Stimulated activated naive CD8-positive, alpha-beta T cell treated with anti-CD3 and anti-CD28 coated beads, Interleukin-15, Interleukin-2, amounts not matched to agents 100 ng/mL and 50 ng/mL, for 24 hours (primary cell): ENCODE measurements around the gene SHTN1.

Source experiments
- H3K27ac Mint-ChIP-seq: one replicate; pipeline ENCODE4 v1.8.0; 2021; ENCODE audit warnings: mild to moderate bottlenecking, mixed read lengths
- H3K27me3 Mint-ChIP-seq: one replicate; pipeline ENCODE4 v1.8.0; 2021; ENCODE audit warnings: mixed read lengths
- H3K36me3 Mint-ChIP-seq: one replicate; pipeline ENCODE4 v1.8.0; 2021; ENCODE audit warnings: low read depth, mixed read lengths
- H3K4me1 Mint-ChIP-seq: one replicate; pipeline ENCODE4 v1.8.0; 2021; ENCODE audit warnings: low read depth, mixed read lengths
- H3K4me3 Mint-ChIP-seq: one replicate; pipeline ENCODE4 v1.8.0; 2021; ENCODE audit warnings: mild to moderate bottlenecking, mixed read lengths
- H3K9me3 Mint-ChIP-seq: one replicate; pipeline ENCODE4 v1.8.0; 2021; ENCODE audit warnings: mixed read lengths

The SHTN1 gene

GRCh38 chr10:116968331-116968730, 36.7 kb downstream of the SHTN1 start:
- H3K27ac Mint-ChIP-seq: no peak overlapping the region
- H3K27me3 Mint-ChIP-seq: no peaks in the 10 kb centered on the region

DNA sequence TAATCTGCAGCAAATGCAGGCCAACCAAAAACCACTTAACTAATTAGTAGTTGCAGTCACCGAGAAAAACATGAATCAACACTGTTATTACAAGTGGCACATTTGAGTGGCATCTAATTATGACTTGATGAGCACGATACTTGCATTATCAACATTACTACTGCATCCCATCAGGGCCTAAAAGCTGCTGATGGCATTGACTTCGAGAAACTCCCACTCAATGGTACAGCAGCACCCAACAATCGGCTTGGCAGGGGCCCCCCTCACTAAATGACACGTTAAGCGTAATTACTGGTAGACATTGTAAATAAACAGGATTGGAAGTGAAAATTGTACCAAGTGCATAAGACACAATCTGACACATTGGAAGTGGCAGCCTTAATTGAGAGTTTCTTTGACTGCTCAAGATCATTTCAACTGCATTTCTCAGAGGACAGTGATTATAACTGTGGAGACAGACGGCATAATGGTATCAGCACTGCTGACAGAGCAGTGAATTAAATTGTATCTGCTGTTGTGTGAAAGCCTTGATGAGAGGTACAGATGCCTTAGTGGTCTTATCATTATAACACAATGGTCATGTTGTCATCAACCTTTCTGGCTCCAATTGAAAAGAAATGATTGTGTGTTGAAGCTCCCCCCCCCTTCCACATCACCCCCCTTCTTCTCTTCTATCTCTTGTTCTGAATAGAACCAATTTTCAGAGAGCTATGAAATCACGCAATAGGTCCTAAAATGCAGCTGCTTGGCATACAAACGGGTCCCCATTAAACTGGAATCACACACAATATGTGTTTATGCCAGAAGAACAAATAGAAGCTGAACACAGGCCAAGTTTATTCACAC, 43.4 kb downstream of the SHTN1 start:
- Mint-ChIP-seq H3K36me3 (no peaks in the 10 kb centered on the region), H3K4me1 (no peaks in the 10 kb centered on the region), H3K27ac (no peak overlapping the region), H3K9me3 (no peaks in the 10 kb centered on the region), H3K4me3 (no peak overlapping the region), H3K27me3 (no peaks in the 10 kb centered on the region)

More at GRCh38 chr10:116968331-116968730, 36.7 kb downstream of the SHTN1 start:
- Mint-ChIP-seq H3K4me1 (no peaks in the 10 kb centered on the region), H3K4me3 (no peak overlapping the region), H3K36me3 (no peaks in the 10 kb centered on the region), H3K9me3 (no peaks in the 10 kb centered on the region)

GRCh38 chr10:116960066-116960776, 44.8 kb downstream of the SHTN1 start:
- no peaks in the 10 kb centered on the region for H3K36me3 Mint-ChIP-seq
- H3K9me3 Mint-ChIP-seq: no peaks in the 10 kb centered on the region
- no peak overlapping the region for H3K27ac Mint-ChIP-seq
- peaks cover 3% of the 10 kb centered on the region for H3K27me3 Mint-ChIP-seq
- H3K4me1 Mint-ChIP-seq: no peaks in the 10 kb centered on the region
- H3K4me3 Mint-ChIP-seq: no peak overlapping the region

- Mint-ChIP-seq H3K27ac (no peak overlapping the region), H3K4me1 (no peaks in the 10 kb centered on the region)
Observed at GRCh38 chr10:116952729-116953128, 52.3 kb downstream of the SHTN1 start.

GRCh38 chr10:116948530-116948870, 56.5 kb downstream of the SHTN1 start:
- Mint-ChIP-seq H3K4me3 (no peak overlapping the region), H3K9me3 (no peaks in the 10 kb centered on the region), H3K36me3 (no peaks in the 10 kb centered on the region), H3K27ac (no peak overlapping the region), H3K4me1 (no peaks in the 10 kb centered on the region), H3K27me3 (no peaks in the 10 kb centered on the region)

More at GRCh38 chr10:116952729-116953128, 52.3 kb downstream of the SHTN1 start:
- H3K36me3 Mint-ChIP-seq: no peaks in the 10 kb centered on the region
- H3K27me3 Mint-ChIP-seq: peaks cover 3% of the 10 kb centered on the region
- no peaks in the 10 kb centered on the region for H3K9me3 Mint-ChIP-seq
- H3K4me3 Mint-ChIP-seq: no peak overlapping the region

- Mint-ChIP-seq H3K27me3 (no peaks in the 10 kb centered on the region), H3K9me3 (no peaks in the 10 kb centered on the region), H3K4me1 (no peaks in the 10 kb centered on the region), H3K36me3 (no peaks in the 10 kb centered on the region), H3K4me3 (no peak overlapping the region), H3K27ac (no peak overlapping the region)
Observed at GRCh38 chr10:116947841-116948529, 57.0 kb downstream of the SHTN1 start.

DNA sequence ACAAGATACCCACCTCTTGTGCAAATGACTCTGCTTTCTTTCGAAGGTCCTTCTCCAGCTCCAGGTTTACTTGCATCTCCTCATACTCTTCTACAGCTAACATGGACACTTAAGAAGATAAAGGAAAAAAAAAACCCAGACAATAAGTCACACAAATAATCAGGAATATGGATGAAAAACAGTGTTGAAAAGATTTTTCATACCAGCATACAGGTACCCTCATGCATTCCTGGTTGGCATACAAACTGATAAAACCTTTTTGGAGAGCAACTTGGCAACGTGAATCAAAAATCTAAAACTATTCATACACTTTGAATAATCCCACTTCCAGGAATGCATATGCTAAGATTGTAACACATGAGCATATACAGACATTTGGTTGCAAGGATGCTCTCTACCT, 60.1 kb downstream of the SHTN1 start:
- no peaks in the 10 kb centered on the region for H3K27me3 Mint-ChIP-seq
- H3K4me1 Mint-ChIP-seq: no peaks in the 10 kb centered on the region
- H3K27ac Mint-ChIP-seq: no peak overlapping the region
- H3K4me3 Mint-ChIP-seq: no peak overlapping the region
- no peaks in the 10 kb centered on the region for H3K9me3 Mint-ChIP-seq
- H3K36me3 Mint-ChIP-seq: no peaks in the 10 kb centered on the region

- Mint-ChIP-seq H3K27me3 (peaks cover 7% of the 10 kb centered on the region), H3K9me3 (peaks cover 9% of the 10 kb centered on the region), H3K27ac (no peak overlapping the region), H3K36me3 (no peaks in the 10 kb centered on the region), H3K4me3 (no peak overlapping the region), H3K4me1 (no peaks in the 10 kb centered on the region)
Observed at GRCh38 chr10:116931806-116932205, 73.2 kb downstream of the SHTN1 start.

- H3K9me3 Mint-ChIP-seq: no peaks in the 10 kb centered on the region
- no peaks in the 10 kb centered on the region for H3K27me3 Mint-ChIP-seq
- no peaks in the 10 kb centered on the region for H3K36me3 Mint-ChIP-seq
- no peak overlapping the region for H3K4me3 Mint-ChIP-seq
- H3K4me1 Mint-ChIP-seq: no peaks in the 10 kb centered on the region
- no peak overlapping the region for H3K27ac Mint-ChIP-seq
Observed at GRCh38 chr10:116926426-116926825, 78.6 kb downstream of the SHTN1 start.

DNA sequence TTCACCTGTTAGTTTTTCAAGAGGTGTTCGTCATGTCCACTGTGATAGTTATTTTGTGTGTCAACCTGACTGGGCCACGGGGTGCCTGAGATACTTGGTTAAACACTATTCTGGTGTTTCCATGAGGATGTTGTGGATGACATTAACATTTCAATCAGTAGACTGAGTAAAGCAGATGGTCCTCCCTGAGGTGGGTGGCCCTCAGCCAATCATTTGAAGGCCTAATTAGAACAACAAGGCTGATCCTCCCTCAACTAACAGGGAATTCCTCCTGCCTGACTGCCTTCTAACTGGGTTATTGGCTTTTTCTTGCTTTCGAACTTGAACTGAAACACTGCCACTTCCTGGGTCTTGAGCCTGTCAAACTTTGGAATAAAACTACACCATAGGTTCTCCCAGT, 79.9 kb downstream of the SHTN1 start:
- Mint-ChIP-seq H3K4me3 (no peak overlapping the region), H3K27ac (no peak overlapping the region), H3K27me3 (peaks cover 3% of the 10 kb centered on the region), H3K36me3 (no peaks in the 10 kb centered on the region), H3K9me3 (no peaks in the 10 kb centered on the region), H3K4me1 (no peaks in the 10 kb centered on the region)

- Mint-ChIP-seq H3K9me3 (no peaks in the 10 kb centered on the region), H3K4me1 (no peaks in the 10 kb centered on the region), H3K27ac (no peak overlapping the region), H3K36me3 (no peaks in the 10 kb centered on the region), H3K27me3 (peaks cover 3% of the 10 kb centered on the region), H3K4me3 (no peak overlapping the region)
Observed at GRCh38 chr10:116919706-116920105, 85.3 kb downstream of the SHTN1 start.

DNA sequence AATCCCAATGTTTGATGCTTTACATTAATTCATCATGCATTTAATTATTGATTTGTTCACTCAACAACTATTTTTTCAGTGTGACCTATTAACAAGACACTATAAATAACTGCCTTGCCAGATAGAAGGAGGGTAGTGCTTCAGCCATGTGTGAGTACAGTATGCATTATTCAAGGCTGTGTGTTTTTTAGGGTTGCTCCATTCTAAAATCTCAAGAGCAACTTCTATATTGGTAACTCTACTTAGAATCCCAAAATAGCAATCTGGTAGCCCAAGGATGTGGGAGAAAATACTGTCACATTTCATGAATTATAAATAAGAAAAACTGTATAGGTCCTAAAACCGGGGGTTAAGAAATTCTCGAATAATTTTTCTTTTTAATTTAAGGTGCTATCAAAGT, 85.8 kb downstream of the SHTN1 start:
- no peaks in the 10 kb centered on the region for H3K9me3 Mint-ChIP-seq
- H3K27me3 Mint-ChIP-seq: peaks cover 3% of the 10 kb centered on the region

DNA sequence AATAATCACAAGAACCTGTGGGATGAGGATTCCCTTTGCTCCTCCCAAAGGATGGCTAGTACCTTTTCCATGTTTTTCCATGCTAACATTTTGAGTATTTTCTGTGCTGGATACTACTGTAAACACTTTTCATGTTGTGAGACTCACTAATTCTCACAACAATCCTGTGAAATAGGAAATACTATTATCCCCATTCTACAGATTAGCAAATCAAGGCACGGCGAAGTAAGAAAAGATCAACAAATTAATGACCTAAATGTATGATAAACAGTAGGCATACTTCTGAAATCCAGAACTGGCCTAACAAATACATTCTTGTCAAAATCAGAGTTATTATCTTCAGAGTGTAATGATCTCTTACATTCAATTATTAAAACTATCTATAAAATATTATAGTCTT, 86.4 kb downstream of the SHTN1 start:
- H3K27me3 Mint-ChIP-seq: peaks cover 3% of the 10 kb centered on the region
- no peak overlapping the region for H3K4me3 Mint-ChIP-seq
- no peaks in the 10 kb centered on the region for H3K36me3 Mint-ChIP-seq
- H3K4me1 Mint-ChIP-seq: no peaks in the 10 kb centered on the region
- no peak overlapping the region for H3K27ac Mint-ChIP-seq
- H3K9me3 Mint-ChIP-seq: no peaks in the 10 kb centered on the region

More for the DNA sequence above, 85.8 kb downstream of the SHTN1 start:
- Mint-ChIP-seq H3K36me3 (no peaks in the 10 kb centered on the region), H3K4me1 (no peaks in the 10 kb centered on the region), H3K4me3 (no peak overlapping the region), H3K27ac (no peak overlapping the region)

DNA sequence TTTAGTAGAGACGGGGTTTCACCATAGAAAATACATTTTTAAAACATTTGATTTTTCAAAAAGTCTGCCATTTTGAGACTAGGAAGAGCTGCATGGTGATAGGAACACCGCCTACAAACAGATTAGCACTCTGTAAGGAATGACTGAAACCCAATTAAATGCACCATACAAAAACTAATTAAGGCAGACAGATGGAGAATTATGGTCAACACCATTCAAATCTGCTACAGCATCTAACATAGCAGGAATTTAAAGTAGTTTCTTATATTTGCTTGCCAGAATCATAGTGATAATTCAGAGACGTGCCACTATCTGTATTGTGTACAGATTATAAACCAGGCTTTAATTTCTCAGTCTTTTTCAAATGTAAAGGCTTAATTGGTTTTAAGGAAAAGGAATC, 87.5 kb downstream of the SHTN1 start:
- H3K27me3 Mint-ChIP-seq: peaks cover 3% of the 10 kb centered on the region
- H3K4me1 Mint-ChIP-seq: no peaks in the 10 kb centered on the region
- no peaks in the 10 kb centered on the region for H3K36me3 Mint-ChIP-seq
- no peak overlapping the region for H3K27ac Mint-ChIP-seq
- no peak overlapping the region for H3K4me3 Mint-ChIP-seq
- no peaks in the 10 kb centered on the region for H3K9me3 Mint-ChIP-seq

DNA sequence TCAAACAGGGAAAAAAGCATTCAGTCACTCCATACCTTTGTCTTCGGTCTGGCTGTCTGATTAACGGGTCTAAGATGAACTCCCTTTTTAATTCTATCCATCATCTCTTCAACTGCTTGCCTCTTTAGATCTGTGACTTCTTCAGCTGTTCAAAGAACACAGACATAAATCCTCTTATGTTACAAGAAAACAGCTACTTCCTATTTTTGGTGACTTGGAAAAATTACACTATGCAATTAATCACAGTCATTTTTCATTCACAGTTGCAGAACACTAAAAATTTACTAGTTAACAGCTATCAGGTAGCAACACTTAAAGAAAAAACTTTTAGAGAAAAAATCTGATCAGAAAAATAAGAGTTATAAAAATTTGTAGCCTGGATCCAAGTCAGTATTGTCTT, 89.6 kb downstream of the SHTN1 start:
- H3K27ac Mint-ChIP-seq: no peak overlapping the region
- no peaks in the 10 kb centered on the region for H3K36me3 Mint-ChIP-seq
- H3K4me1 Mint-ChIP-seq: no peaks in the 10 kb centered on the region
- no peaks in the 10 kb centered on the region for H3K9me3 Mint-ChIP-seq
- no peak overlapping the region for H3K4me3 Mint-ChIP-seq
- no peaks in the 10 kb centered on the region for H3K27me3 Mint-ChIP-seq
